PFSK-1 (cell line): ENCODE results near the gene HOXC12.

ENCODE experiments used
- FOXP2 ChIP-seq: optimal IDR thresholded peaks from 2 replicates; pipeline ENCODE3; 2011; ENCODE audit warnings: borderline replicate concordance, control low read depth, inconsistent platforms; ENCODE audit not compliant: insufficient read depth; ENCODE audit errors: extremely low read length, extremely low read depth
- POLR2AphosphoS5 ChIP-seq: IDR thresholded peaks from 2 replicates; pipeline ENCODE4 v1.6.1; 2012; ENCODE audit warnings: low read depth, mild to moderate bottlenecking, control low read depth, low read length, moderate library complexity
- SIN3A ChIP-seq: IDR thresholded peaks from 2 replicates; pipeline ENCODE4 v1.6.1; 2012; ENCODE audit warnings: mild to moderate bottlenecking, low read length, moderate library complexity, borderline replicate concordance; ENCODE audit not compliant: insufficient read depth
- TAF1 ChIP-seq: IDR thresholded peaks from 2 replicates; pipeline ENCODE4 v1.6.1; 2012; ENCODE audit warnings: low read length, control low read depth, borderline replicate concordance; ENCODE audit not compliant: insufficient read depth
- TF ChIP-seq, protein P1 (sequence below), 2 experiments: IDR thresholded peaks; 2 replicates each; pipeline versions ENCODE4 v1.6.1 to v1.8.0; 2011 to 2012; ENCODE audit warnings: low read depth in 2 of 2, low read length in 2 of 2, control low read depth in 1 of 2, inconsistent platforms in 1 of 2, mild to moderate bottlenecking in 1 of 2, moderate library complexity in 1 of 2; ENCODE audit not compliant: insufficient read depth in 1 of 2

Gene HOXC12

DNA sequence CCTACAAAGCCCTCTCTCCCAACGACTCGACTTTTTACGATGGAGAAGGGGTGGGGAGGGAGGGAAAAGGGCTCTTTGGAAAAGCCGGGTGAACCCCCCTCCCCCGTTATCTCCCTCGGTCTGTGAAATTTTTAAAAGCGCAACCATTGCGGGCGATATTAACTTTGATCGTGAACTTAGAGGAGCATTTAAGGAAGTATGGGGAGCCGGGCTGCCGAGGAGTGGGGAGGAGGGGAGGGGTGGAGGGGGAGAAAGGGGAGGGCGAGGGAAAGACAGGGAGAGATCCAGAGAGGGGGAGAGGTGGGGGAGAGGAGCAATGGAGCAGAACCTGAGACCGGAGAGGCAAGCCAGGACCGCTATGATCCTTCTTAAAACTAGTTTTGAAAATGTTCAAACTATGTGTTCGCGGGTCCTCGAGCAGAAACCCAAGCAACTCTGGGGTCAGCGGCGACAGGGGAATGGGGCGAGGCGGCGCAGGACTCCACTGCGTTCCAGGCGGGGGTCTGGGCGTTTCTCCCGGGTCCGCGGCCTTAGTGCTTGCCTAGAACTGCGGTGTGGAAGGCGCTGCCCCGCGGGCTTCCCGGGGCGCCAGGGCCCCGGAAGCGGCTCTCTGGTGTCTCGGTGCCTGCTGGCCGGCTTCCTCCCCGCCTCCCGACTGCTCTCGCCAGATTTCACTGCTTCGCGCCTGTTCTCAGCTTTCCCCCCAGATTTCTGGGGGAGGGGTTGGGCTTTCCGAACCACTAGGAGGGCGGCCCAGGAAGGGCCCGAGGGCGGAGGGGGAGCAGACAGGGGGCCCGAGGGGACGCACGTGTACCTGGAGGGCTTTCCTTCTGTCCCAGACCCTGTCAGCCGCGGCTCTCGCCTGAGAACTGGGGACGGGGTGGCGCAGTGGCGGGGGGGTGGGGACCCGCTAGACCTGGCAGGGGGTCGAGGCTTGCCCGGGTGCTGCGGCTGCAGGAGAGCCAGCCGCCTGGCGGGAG is 19.7 kb downstream of the HOXC12 start, which contains the start of gene HOTAIR:
Gene HOTAIR (minus strand): TSS at position 871 of the 980 bp plus-strand sequence.
- TF ChIP-seq SIN3A (no peak), POLR2AphosphoS5 (no peak)

- TF ChIP-seq SIN3A = no peak
- no peak for TF ChIP-seq TAF1
- TF ChIP-seq, protein P1, sequence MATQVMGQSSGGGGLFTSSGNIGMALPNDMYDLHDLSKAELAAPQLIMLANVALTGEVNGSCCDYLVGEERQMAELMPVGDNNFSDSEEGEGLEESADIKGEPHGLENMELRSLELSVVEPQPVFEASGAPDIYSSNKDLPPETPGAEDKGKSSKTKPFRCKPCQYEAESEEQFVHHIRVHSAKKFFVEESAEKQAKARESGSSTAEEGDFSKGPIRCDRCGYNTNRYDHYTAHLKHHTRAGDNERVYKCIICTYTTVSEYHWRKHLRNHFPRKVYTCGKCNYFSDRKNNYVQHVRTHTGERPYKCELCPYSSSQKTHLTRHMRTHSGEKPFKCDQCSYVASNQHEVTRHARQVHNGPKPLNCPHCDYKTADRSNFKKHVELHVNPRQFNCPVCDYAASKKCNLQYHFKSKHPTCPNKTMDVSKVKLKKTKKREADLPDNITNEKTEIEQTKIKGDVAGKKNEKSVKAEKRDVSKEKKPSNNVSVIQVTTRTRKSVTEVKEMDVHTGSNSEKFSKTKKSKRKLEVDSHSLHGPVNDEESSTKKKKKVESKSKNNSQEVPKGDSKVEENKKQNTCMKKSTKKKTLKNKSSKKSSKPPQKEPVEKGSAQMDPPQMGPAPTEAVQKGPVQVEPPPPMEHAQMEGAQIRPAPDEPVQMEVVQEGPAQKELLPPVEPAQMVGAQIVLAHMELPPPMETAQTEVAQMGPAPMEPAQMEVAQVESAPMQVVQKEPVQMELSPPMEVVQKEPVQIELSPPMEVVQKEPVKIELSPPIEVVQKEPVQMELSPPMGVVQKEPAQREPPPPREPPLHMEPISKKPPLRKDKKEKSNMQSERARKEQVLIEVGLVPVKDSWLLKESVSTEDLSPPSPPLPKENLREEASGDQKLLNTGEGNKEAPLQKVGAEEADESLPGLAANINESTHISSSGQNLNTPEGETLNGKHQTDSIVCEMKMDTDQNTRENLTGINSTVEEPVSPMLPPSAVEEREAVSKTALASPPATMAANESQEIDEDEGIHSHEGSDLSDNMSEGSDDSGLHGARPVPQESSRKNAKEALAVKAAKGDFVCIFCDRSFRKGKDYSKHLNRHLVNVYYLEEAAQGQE (IDR thresholded peaks at IDR 0.05; ENCODE audit: insufficient read depth in 1 of 2, low read depth in 2 of 2, low read length in 2 of 2) = no peak
- no peak for TF ChIP-seq FOXP2
- no peak for TF ChIP-seq POLR2AphosphoS5
These were observed 20.4 kb downstream of the HOXC12 start for GRCh38 chr12:53975064-53975471.

DNA sequence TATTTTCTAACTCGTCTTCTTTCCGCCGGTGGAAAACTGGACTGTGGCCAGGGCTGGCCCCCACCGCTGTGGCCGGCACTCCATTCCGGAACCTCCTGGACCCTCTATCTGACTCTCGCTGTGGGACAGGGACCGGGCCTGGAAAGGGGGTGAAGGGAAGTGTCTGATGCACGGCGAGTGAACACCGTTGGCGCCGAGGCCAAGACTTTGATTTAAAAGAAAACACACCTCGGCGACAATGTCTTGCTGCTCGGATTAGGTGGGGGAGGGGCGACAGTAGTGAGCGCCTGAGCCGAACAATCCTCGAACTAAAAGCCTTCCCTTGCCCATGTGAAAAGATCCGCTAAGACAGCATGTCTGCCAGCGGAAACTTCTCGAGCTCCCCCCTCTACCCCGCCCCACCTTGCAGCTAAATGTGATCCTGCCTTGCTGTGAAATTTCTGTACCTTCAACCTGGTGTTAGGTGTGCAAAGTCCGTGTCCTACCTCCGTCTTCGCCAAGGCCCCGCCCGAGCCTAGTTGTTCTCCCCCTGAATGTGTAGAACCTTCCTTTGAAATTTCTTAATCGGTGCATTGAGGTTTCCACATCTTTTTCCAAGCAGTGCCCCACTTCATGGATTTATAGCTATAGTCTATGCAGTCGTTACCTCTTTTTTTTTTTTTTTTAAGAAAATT is 20.9 kb downstream of the HOXC12 start:
- no peak for TF ChIP-seq SIN3A
- no peak for TF ChIP-seq FOXP2
- TF ChIP-seq TAF1 = no peak
- no peak for TF ChIP-seq POLR2AphosphoS5
- TF ChIP-seq, protein P1 (IDR thresholded peaks at IDR 0.05; ENCODE audit: insufficient read depth in 1 of 2, low read depth in 2 of 2, low read length in 2 of 2) = no peak

DNA sequence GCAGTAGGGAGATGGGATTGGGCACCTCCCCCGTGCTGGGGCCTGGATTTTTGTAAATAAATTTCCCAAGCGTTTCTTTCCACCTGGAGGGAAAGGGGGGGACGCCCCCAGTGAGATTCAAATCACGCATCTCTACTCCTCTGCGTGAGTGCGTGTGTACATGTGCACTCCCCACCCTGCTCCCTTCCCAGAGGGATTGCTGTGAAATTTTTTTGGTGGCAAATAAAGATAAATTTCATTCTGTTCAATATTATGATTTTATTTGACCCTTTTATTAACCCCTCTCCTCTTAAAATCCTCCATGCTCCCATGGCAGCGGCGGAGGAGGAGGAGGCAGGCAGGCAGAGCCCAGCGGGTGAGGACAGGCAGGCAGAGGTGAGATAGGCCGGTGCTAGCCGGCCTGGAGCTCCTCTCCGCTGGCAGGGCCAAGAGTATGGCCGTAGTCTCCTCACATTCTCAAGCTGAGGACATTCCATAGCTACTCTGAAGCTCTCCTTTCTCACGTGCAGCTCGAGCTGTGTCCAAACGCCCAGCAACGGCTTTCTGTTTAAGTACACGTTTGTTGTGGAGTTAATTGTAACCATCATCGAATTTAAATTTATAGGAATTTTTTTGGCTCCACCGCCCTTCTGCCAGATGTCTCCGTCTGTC is 21.6 kb downstream of the HOXC12 start:
- TF ChIP-seq TAF1 (no peak), FOXP2 (no peak), POLR2AphosphoS5 (no peak), SIN3A (no peak)
- TF ChIP-seq, protein P1 (IDR thresholded peaks at IDR 0.05; ENCODE audit: insufficient read depth in 1 of 2, low read depth in 2 of 2, low read length in 2 of 2) = no peak

- TF ChIP-seq SIN3A (no peak), TAF1 (no peak), FOXP2 (no peak), POLR2AphosphoS5 (no peak)
- TF ChIP-seq, protein P1 (IDR thresholded peaks at IDR 0.05; ENCODE audit: insufficient read depth in 1 of 2, low read depth in 2 of 2, low read length in 2 of 2) = no peak
These were observed 22.3 kb downstream of the HOXC12 start for GRCh38 chr12:53976823-53977595.
